HCT116 (cell line): Measurements from ENCODE around the gene TBX15. TPM values are rescaled to one million over a fixed set of nuclear protein-coding genes. Genes with fewer than 3 reads are reported as not detected.

Source experiments
- ATAC-seq: fragments of 200-7000 bp; cut with Tn5 transposase; 2 replicates; pipeline ENCODE4 v1.9.1; 2020; ENCODE audit warnings: mild to moderate bottlenecking, moderate library complexity
- BruUV-seq: library from RNA; stranded (reverse); fragments of 400-500 nt; replicated peaks from 2 replicates; lab custom pipeline; 2021; lab: Mats Ljungman, UMichigan
- CTCF ChIA-PET: fragments of 300-600 bp; sonication (Branson Sonifier 250); formaldehyde crosslinking; loops from one replicate; lab custom pipeline; 2021; ENCODE audit warnings: antibody characterized with exemption; lab: Charles Lee
- POLR2A ChIA-PET: fragments of 300-600, 350-600 bp; sonication (Branson Sonifier 250); formaldehyde crosslinking; loops from one replicate; lab custom pipeline; 2021; ENCODE audit warnings: antibody characterized with exemption; lab: Charles Lee
- RAD21 ChIA-PET, 2 experiments: fragments of 300-600 bp; sonication (Branson Sonifier 250); formaldehyde crosslinking; loops; one replicate each; lab custom pipeline; 2023; ENCODE audit warnings: low total read pairs in 2 of 2; ENCODE audit not compliant: uncharacterized antibody in 2 of 2, unreplicated experiment in 2 of 2, low non-redundant PET in 1 of 2; lab: Charles Lee
- DNase-seq: peaks from one replicate; pipeline ENCODE4 v3.0.0-alpha.2; 2010; ENCODE audit warnings: low read depth, low spot score
- H2AFZ ChIP-seq: fragments of 200-600 bp; shearing (Covaris generic), sonication (generic); 2 replicates; pipeline ENCODE4 v1.6.1; 2017; ENCODE audit warnings: low read depth, mixed run types, mixed read lengths, antibody characterized with exemption, low read length; ENCODE audit not compliant: poor library complexity, severe bottlenecking
- H3K27ac ChIP-seq: 2 replicates; pipeline ENCODE4 v1.5.1; 2012; ENCODE audit warnings: low read depth, low read length
- H3K27me3 ChIP-seq: fragments of 200-600 bp; sonication (generic); 2 replicates; pipeline ENCODE4 v1.6.1; 2016; ENCODE audit warnings: mixed run types, low read length, mixed read lengths; ENCODE audit not compliant: insufficient read depth
- H3K36me3 ChIP-seq, 2 experiments: fragments of 200-500 bp in 1 of 2; fragments of 200-600 bp in 1 of 2; sonication (Bioruptor generic) in 1 of 2; sonication (generic) in 1 of 2; 2 replicates each; pipeline versions ENCODE4 v1.5.1 to v1.6.1; 2014 to 2016; ENCODE audit warnings: low read length in 2 of 2, inconsistent platforms in 1 of 2, mixed read lengths in 1 of 2, mixed run types in 1 of 2; ENCODE audit not compliant: insufficient read depth in 2 of 2, control insufficient read depth in 1 of 2
- H3K4me1 ChIP-seq, 2 experiments: fragments of 200-600 bp in 1 of 2; sonication (generic) in 1 of 2; 2 replicates each; pipeline versions ENCODE4 v1.5.1 to v1.6.1; 2012 to 2017; ENCODE audit warnings: low read length in 2 of 2, inconsistent platforms in 1 of 2, mild to moderate bottlenecking in 1 of 2, mixed read lengths in 1 of 2, mixed run types in 1 of 2, moderate library complexity in 1 of 2; ENCODE audit not compliant: insufficient read depth in 2 of 2, control insufficient read depth in 1 of 2
- H3K4me2 ChIP-seq: fragments of 200-600 bp; sonication (generic); 2 replicates; pipeline ENCODE4 v1.6.1; 2017; ENCODE audit warnings: mixed run types, low read length, mixed read lengths
- H3K4me3 ChIP-seq, 2 experiments: fragments of 200-600 bp in 1 of 2; sonication (generic) in 1 of 2; replicated peaks in 1 of 2; 2 replicates each; pipeline ENCODE4 v1.5.1; 2011 to 2016; ENCODE audit warnings: low read length in 2 of 2, control low read depth in 1 of 2, low read depth in 1 of 2, mild to moderate bottlenecking in 1 of 2, mixed read lengths in 1 of 2, mixed run types in 1 of 2
- H3K79me2 ChIP-seq: fragments of 200-600 bp; sonication (generic); 2 replicates; pipeline ENCODE4 v1.6.1; 2017; ENCODE audit warnings: mild to moderate bottlenecking, mixed run types, low read length, moderate library complexity, mixed read lengths; ENCODE audit not compliant: insufficient read depth
- H3K9ac ChIP-seq: fragments of 200-600 bp; sonication (generic); 2 replicates; pipeline ENCODE4 v1.6.1; 2016; ENCODE audit warnings: low read length, mixed read lengths
- H3K9me2 ChIP-seq: fragments of 200-600 bp; sonication (generic), shearing (Covaris generic); 2 replicates; pipeline ENCODE4 v1.6.1; 2017; ENCODE audit warnings: mixed run types, mild to moderate bottlenecking, moderate library complexity; ENCODE audit not compliant: insufficient read depth
- H3K9me3 ChIP-seq, 2 experiments: fragments of 200-500 bp in 1 of 2; fragments of 200-600 bp in 1 of 2; sonication (Bioruptor generic) in 1 of 2; sonication (generic) in 1 of 2; 2 replicates each; pipeline ENCODE4 v1.6.1; 2014 to 2017; ENCODE audit warnings: low read length in 2 of 2, mixed read lengths in 2 of 2, inconsistent platforms in 1 of 2, low read depth in 1 of 2, mild to moderate bottlenecking in 1 of 2, mixed run types in 1 of 2, moderate library complexity in 1 of 2; ENCODE audit not compliant: control insufficient read depth in 1 of 2, insufficient read depth in 1 of 2
- H4K20me1 ChIP-seq: fragments of 200-600 bp; sonication (generic), shearing (Covaris generic); 2 replicates; pipeline ENCODE4 v1.6.1; 2017; ENCODE audit warnings: mixed run types, mild to moderate bottlenecking, moderate library complexity; ENCODE audit not compliant: insufficient read depth
- CBX3 ChIP-seq: IDR thresholded peaks from 2 replicates; pipeline ENCODE4 v1.6.1; 2012; ENCODE audit warnings: low read depth
- ELF1 ChIP-seq: IDR thresholded peaks from 2 replicates; pipeline ENCODE4 v1.6.1; 2012; ENCODE audit warnings: low read depth, borderline replicate concordance
- EZH2phosphoT487 ChIP-seq: fragments of 200-600 bp; IDR thresholded peaks from 2 replicates; pipeline ENCODE4 v1.6.1; 2018; ENCODE audit warnings: antibody characterized with exemption, borderline replicate concordance
- JUND ChIP-seq: IDR thresholded peaks from 2 replicates; pipeline ENCODE4 v1.6.1; 2012
- POLR2AphosphoS5 ChIP-seq: IDR thresholded peaks from 2 replicates; pipeline ENCODE4 v1.6.1; 2011; ENCODE audit warnings: mild to moderate bottlenecking, low read depth, low read length, moderate library complexity
- REST ChIP-seq: IDR thresholded peaks from 2 replicates; pipeline ENCODE4 v1.6.1; 2012; ENCODE audit warnings: low read depth
- SIN3A ChIP-seq: IDR thresholded peaks from 2 replicates; pipeline ENCODE4 v1.6.1; 2012; ENCODE audit warnings: low read depth
- TCF7L2 ChIP-seq: IDR thresholded peaks from 2 replicates; pipeline ENCODE4 v1.7.0; 2011; ENCODE audit warnings: borderline replicate concordance, inconsistent platforms; ENCODE audit not compliant: insufficient read depth, insufficient read length; ENCODE audit errors: extremely low read depth
- YY1 ChIP-seq: IDR thresholded peaks from 2 replicates; pipeline ENCODE4 v1.6.1; 2011; ENCODE audit warnings: low read length, low read depth, moderate library complexity, mild to moderate bottlenecking; ENCODE audit not compliant: insufficient replicate concordance; ENCODE audit errors: extremely low read depth
- ZBTB33 ChIP-seq: IDR thresholded peaks from 2 replicates; pipeline ENCODE4 v1.6.1; 2011; ENCODE audit warnings: mild to moderate bottlenecking, low read length, moderate library complexity; ENCODE audit not compliant: insufficient replicate concordance; ENCODE audit errors: extremely low read depth
- ZNF274 ChIP-seq: fragments of 200-500 bp; sonication (Bioruptor generic); IDR thresholded peaks from 2 replicates; pipeline ENCODE4 v1.6.1; 2014; ENCODE audit warnings: mild to moderate bottlenecking, low read depth, low read length, inconsistent platforms
- intact Hi-C: fragments of 100-400 bp; cut with micrococcal nuclease; formaldehyde crosslinking; loops from 2 replicates; pipeline ENCODE4 v1.10.0; 2022
- total RNA-seq: library from RNA; stranded (reverse); gene quantifications from one replicate; pipeline ENCODE4 v1.2.1, GENCODE V29; 2021; ENCODE audit not compliant: unreplicated experiment

TBX15 gene
- total RNA-seq, 1 experiment from 2014 or later, result not detected

- intact Hi-C loops, result no loop called here
- DNase-seq, result no peak
- H3K79me2 ChIP-seq, result no peaks in the 10 kb centered on the region
- H3K4me3 ChIP-seq, result no peak overlapping the region
- no peaks in the 10 kb centered on the region for H3K27me3 ChIP-seq
- RAD21 ChIA-PET, result no interaction called here
- CTCF ChIA-PET, result no interaction called here
- no peak overlapping the region for H3K27ac ChIP-seq
- H3K9me3 ChIP-seq, result no peaks in the 10 kb centered on the region
- H3K9me2 ChIP-seq, result no peaks in the 10 kb centered on the region
- no peaks in the 10 kb centered on the region for H4K20me1 ChIP-seq
- no peaks in the 10 kb centered on the region for H3K4me1 ChIP-seq
- no peak for ATAC-seq
- H3K9ac ChIP-seq, result no peak overlapping the region
- BruUV-seq, result no TSS peak
- no peak overlapping the region for H3K4me2 ChIP-seq
- POLR2A ChIA-PET, result no interaction called here
- no peak for TF ChIP-seq ELF1
- TF ChIP-seq TCF7L2, result no peak
- TF ChIP-seq SIN3A, result no peak
- no peak for TF ChIP-seq YY1
- no peak overlapping the region for H2AFZ ChIP-seq
- no peaks in the 10 kb centered on the region for H3K36me3 ChIP-seq
Measured at GRCh38 chr1:119010201-119010600, 22.1 kb upstream of the TBX15 start.

GRCh38 chr1:119009312-119009655, 21.1 kb upstream of the TBX15 start:
- H3K4me2 ChIP-seq, result no peak overlapping the region
- no peaks in the 10 kb centered on the region for H3K9me2 ChIP-seq

More at GRCh38 chr1:119009312-119009655, 21.1 kb upstream of the TBX15 start:
- H3K27me3 ChIP-seq, result no peaks in the 10 kb centered on the region
- no peaks in the 10 kb centered on the region for H4K20me1 ChIP-seq
- TF ChIP-seq EZH2phosphoT487 (no peak), ZNF274 (no peak), ZBTB33 (no peak), CBX3 (no peak), JUND (no peak), POLR2AphosphoS5 (no peak), REST (no peak)
- TF ChIP-seq, all 23 proteins: peak for 0
- ChIA-PET CTCF (interaction anchor here (0.7 to 2.1 kb wide), 8 partner anchors 19 to 935 kb away, joined by 3 to 9 read pairs (median 6); no protein-coding TSS in a partner anchor), RAD21 (interaction anchor here (0.6 to 0.8 kb wide), 4 partner anchors 50 to 857 kb away, joined by 3 to 4 read pairs (median 3); no protein-coding TSS in a partner anchor), POLR2A (interaction anchor here (1.2 kb wide), 1 partner anchor 131 kb away, joined by 3 read pairs; the partner anchor contains the start of gene WARS2)
- intact Hi-C loops, result loop anchor here (5.0 kb wide), 1 partner anchor 932 kb away; no protein-coding TSS in a partner anchor
- Histone ChIP-seq H3K4me1 (no peaks in the 10 kb centered on the region), H3K9ac (no peak overlapping the region), H3K79me2 (no peaks in the 10 kb centered on the region), H3K9me3 (no peaks in the 10 kb centered on the region), H3K4me3 (no peak overlapping the region), H2AFZ (no peak overlapping the region), H3K36me3 (no peaks in the 10 kb centered on the region), H3K27ac (no peak overlapping the region)
- ATAC-seq (no peak), DNase-seq (no peak)
- BruUV-seq, result no TSS peak
